DND-41 (cell line): ENCODE results near the gene NUPR2.
"Not testable (repeated sequence)": the region's sequence is repeated elsewhere in the genome, so short reads cannot be mapped to it uniquely, and the experiment has no call there.

Experiments used
- ATAC-seq: fragments of 200-7000 bp; cut with Tn5 transposase; 3 replicates; pipeline ENCODE4 v1.9.1; 2021; ENCODE audit warnings: low read depth; ENCODE audit not compliant: insufficient read depth
- DNase-seq: peaks from one replicate; pipeline ENCODE4 v3.0.0-alpha.2; 2020
- H2AFZ ChIP-seq: 2 replicates; pipeline ENCODE4 v1.6.0; 2012; ENCODE audit warnings: low read depth, low read length
- H3K27ac ChIP-seq: 2 replicates; pipeline ENCODE4 v1.5.1; 2012; ENCODE audit warnings: low read length, inconsistent platforms
- H3K27me3 ChIP-seq: fragments of 200-600 bp; sonication (generic); 2 replicates; pipeline ENCODE4 v1.6.0; 2012; ENCODE audit warnings: low read length, mild to moderate bottlenecking, inconsistent platforms; ENCODE audit not compliant: insufficient read depth, poor library complexity
- H3K36me3 ChIP-seq: 2 replicates; pipeline ENCODE4 v1.5.1; 2012; ENCODE audit warnings: low read length, inconsistent platforms; ENCODE audit not compliant: insufficient read depth
- H3K4me1 ChIP-seq: 2 replicates; pipeline ENCODE4 v1.5.1; 2012; ENCODE audit warnings: mild to moderate bottlenecking, low read length; ENCODE audit not compliant: insufficient read depth
- H3K4me2 ChIP-seq: 2 replicates; pipeline ENCODE4 v1.6.0; 2012; ENCODE audit warnings: mild to moderate bottlenecking, moderate library complexity, low read length, inconsistent platforms; ENCODE audit not compliant: insufficient read depth
- H3K4me3 ChIP-seq, 2 experiments: fragments of 200-600 bp in 1 of 2; shearing (Covaris generic) in 1 of 2; 2 replicates each; pipeline ENCODE4 v1.5.1; 2012 to 2016; ENCODE audit warnings: inconsistent platforms in 2 of 2, low read length in 2 of 2, mild to moderate bottlenecking in 2 of 2, low read depth in 1 of 2, moderate library complexity in 1 of 2
- H3K79me2 ChIP-seq: 2 replicates; pipeline ENCODE4 v1.6.0; 2012; ENCODE audit warnings: low read length, inconsistent platforms; ENCODE audit not compliant: insufficient read depth
- H3K9ac ChIP-seq: 2 replicates; pipeline ENCODE4 v1.6.0; 2012; ENCODE audit warnings: low read depth, mild to moderate bottlenecking, inconsistent platforms, low read length, moderate library complexity
- H3K9me3 ChIP-seq: 2 replicates; pipeline ENCODE4 v1.5.1; 2012; ENCODE audit warnings: low read length, moderate library complexity, mild to moderate bottlenecking, inconsistent platforms; ENCODE audit not compliant: insufficient read depth, severe bottlenecking
- H4K20me1 ChIP-seq: 2 replicates; pipeline ENCODE4 v1.6.0; 2012; ENCODE audit warnings: low read length; ENCODE audit not compliant: insufficient read depth
- EZH2 ChIP-seq: IDR thresholded peaks from 3 replicates; pipeline ENCODE4 v1.6.1; 2012; ENCODE audit warnings: borderline replicate concordance, low read depth, mild to moderate bottlenecking, moderate library complexity, low read length, inconsistent platforms; ENCODE audit not compliant: severe bottlenecking
- TF ChIP-seq, protein P1 (sequence below): IDR thresholded peaks from 2 replicates; pipeline ENCODE4 v1.5.1; 2012; ENCODE audit warnings: borderline replicate concordance, low read length, moderate library complexity, mild to moderate bottlenecking; ENCODE audit not compliant: poor library complexity, severe bottlenecking; ENCODE audit errors: extremely low read depth

Gene NUPR2

DNA sequence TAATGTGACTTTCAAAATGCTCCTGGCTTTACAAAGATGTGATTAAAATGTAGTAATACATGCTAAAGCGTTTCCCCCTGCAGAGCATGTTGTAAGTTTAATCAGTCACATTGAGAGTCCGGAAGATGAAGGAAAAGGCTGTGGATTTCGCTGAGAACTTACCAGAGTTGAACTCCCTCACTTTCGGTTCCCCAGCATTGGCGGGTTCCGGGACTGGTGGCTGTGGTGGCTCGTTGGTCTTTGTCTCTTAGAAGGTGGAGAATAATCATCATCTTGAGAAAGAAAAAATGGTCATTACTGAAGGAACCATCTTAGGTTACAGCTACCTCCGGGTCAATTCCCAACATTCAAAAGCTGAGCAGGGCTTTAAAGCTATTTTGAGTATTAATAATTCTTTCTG lies 9.6 kb upstream of the NUPR2 start:
- no peaks in the 10 kb centered on the region for H3K27me3 ChIP-seq
- no peaks in the 10 kb centered on the region for H4K20me1 ChIP-seq
- no peaks in the 10 kb centered on the region for H3K9me3 ChIP-seq
- no peak for TF ChIP-seq EZH2
- TF ChIP-seq, protein P1, sequence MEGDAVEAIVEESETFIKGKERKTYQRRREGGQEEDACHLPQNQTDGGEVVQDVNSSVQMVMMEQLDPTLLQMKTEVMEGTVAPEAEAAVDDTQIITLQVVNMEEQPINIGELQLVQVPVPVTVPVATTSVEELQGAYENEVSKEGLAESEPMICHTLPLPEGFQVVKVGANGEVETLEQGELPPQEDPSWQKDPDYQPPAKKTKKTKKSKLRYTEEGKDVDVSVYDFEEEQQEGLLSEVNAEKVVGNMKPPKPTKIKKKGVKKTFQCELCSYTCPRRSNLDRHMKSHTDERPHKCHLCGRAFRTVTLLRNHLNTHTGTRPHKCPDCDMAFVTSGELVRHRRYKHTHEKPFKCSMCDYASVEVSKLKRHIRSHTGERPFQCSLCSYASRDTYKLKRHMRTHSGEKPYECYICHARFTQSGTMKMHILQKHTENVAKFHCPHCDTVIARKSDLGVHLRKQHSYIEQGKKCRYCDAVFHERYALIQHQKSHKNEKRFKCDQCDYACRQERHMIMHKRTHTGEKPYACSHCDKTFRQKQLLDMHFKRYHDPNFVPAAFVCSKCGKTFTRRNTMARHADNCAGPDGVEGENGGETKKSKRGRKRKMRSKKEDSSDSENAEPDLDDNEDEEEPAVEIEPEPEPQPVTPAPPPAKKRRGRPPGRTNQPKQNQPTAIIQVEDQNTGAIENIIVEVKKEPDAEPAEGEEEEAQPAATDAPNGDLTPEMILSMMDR = no peak
- ATAC-seq (no peak), DNase-seq (no peak)
- no peak overlapping the region for H2AFZ ChIP-seq
- H3K9ac ChIP-seq = no peak overlapping the region
- no peaks in the 10 kb centered on the region for H3K79me2 ChIP-seq
- H3K27ac ChIP-seq = no peak overlapping the region
- no peaks in the 10 kb centered on the region for H3K4me1 ChIP-seq
- H3K4me3 ChIP-seq = no peak overlapping the region
- no peak overlapping the region for H3K4me2 ChIP-seq
- no peaks in the 10 kb centered on the region for H3K36me3 ChIP-seq

DNA sequence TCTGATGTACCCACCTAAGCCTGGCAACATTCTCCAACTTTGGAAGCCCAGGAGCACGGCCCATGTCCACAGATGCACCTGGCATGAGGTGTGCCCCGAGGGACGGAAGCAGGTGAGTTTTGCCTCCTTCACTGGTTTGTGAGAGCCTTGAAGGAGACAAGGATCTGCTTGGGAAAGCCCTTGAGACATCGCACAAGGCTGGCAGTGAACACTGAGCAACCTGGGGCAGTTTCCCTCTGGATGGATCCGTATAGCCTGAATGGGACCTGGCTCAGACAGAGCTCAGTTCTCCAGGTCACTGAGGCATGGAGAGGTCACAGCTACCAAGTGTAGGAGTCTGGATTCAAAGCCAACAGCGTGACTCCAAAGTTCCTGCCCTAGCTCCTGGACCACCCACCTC lies 8.8 kb upstream of the NUPR2 start:
- ATAC-seq (no peak), DNase-seq (no peak)
- Histone ChIP-seq H3K4me1 (no peaks in the 10 kb centered on the region), H3K9me3 (no peaks in the 10 kb centered on the region), H3K79me2 (no peaks in the 10 kb centered on the region), H3K9ac (no peak overlapping the region), H3K27ac (no peak overlapping the region), H4K20me1 (no peaks in the 10 kb centered on the region), H3K36me3 (no peaks in the 10 kb centered on the region), H2AFZ (no peak overlapping the region), H3K27me3 (no peaks in the 10 kb centered on the region), H3K4me2 (no peak overlapping the region), H3K4me3 (no peak overlapping the region)
- TF ChIP-seq, protein P1 = no peak
- no peak for TF ChIP-seq EZH2

DNA sequence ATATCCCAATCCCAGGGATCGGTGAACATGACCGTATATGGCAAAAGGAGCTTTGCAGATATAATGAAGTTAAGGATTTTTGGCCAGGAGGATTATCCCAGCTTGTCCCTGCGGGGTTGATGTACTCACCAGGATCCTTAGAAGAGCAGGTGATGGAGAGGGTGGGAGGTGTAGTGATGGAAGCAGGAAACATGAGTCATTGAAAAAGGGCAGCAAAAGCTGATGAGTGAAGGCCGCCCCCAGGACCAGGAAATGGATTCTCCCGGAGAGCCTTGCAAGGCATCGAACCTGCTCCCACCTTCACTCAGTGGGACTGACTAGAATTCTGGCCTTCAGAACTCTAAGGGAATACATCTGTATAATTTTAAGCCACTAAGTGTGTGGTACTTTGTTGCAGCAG lies 5.2 kb upstream of the NUPR2 start:
- no peaks in the 10 kb centered on the region for H3K27me3 ChIP-seq
- H3K9ac ChIP-seq = no peak overlapping the region
- H4K20me1 ChIP-seq = no peaks in the 10 kb centered on the region
- H3K9me3 ChIP-seq = no peaks in the 10 kb centered on the region
- TF ChIP-seq EZH2 = no peak
- TF ChIP-seq, protein P1 = no peak
- no peaks in the 10 kb centered on the region for H3K79me2 ChIP-seq
- H3K4me3 ChIP-seq = no peak overlapping the region
- H3K27ac ChIP-seq = no peak overlapping the region
- no peak for DNase-seq
- H2AFZ ChIP-seq = no peak overlapping the region
- H3K36me3 ChIP-seq = no peaks in the 10 kb centered on the region
- no peaks in the 10 kb centered on the region for H3K4me1 ChIP-seq
- no peak for ATAC-seq
- H3K4me2 ChIP-seq = no peak overlapping the region

DNA sequence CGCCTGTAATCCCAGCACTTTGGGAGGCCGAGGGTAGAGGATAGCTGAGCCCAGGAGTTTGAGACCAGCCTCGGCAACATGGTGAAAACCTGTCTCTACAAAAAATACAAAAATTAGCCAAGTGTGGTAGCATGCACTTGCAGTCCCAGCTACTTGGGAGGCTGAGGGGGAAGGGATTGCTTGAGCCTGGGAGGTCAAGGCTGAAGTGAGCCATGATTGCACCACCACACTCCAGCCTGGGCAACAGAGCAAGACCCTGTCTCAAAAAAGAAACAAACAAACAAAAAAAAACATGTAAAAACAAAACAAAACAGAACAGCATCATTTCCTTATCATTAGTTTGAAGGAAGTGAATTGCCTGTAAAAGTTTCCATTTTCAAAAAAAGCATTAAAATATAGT lies 4.0 kb downstream of the NUPR2 start:
- not testable (repeated sequence) for H3K27me3 ChIP-seq, H3K79me2 ChIP-seq

More for the DNA sequence above, 4.0 kb downstream of the NUPR2 start:
- not testable (repeated sequence) for ATAC-seq, H2AFZ ChIP-seq, H3K4me2 ChIP-seq, H3K4me1 ChIP-seq, H3K36me3 ChIP-seq, DNase-seq, H4K20me1 ChIP-seq, H3K9ac ChIP-seq, H3K9me3 ChIP-seq, H3K27ac ChIP-seq, H3K4me3 ChIP-seq
